SIG-M5 treated with dmso at 0.1 percent for 504 hours (cell line): ENCODE data around the gene CFB.
A peak's percentile ranks its signal among the peaks of the same experiment; 100 is the strongest.
"Not testable (repeated sequence)": the region's sequence is repeated elsewhere in the genome, so short reads cannot be mapped to it uniquely, and the experiment has no call there.

Experiments used
- DNase-seq: peaks from one replicate; lab custom pipeline; 2025; ENCODE audit not compliant: unreplicated experiment; lab: John Stamatoyannopoulos, UW

CFB gene

DNA sequence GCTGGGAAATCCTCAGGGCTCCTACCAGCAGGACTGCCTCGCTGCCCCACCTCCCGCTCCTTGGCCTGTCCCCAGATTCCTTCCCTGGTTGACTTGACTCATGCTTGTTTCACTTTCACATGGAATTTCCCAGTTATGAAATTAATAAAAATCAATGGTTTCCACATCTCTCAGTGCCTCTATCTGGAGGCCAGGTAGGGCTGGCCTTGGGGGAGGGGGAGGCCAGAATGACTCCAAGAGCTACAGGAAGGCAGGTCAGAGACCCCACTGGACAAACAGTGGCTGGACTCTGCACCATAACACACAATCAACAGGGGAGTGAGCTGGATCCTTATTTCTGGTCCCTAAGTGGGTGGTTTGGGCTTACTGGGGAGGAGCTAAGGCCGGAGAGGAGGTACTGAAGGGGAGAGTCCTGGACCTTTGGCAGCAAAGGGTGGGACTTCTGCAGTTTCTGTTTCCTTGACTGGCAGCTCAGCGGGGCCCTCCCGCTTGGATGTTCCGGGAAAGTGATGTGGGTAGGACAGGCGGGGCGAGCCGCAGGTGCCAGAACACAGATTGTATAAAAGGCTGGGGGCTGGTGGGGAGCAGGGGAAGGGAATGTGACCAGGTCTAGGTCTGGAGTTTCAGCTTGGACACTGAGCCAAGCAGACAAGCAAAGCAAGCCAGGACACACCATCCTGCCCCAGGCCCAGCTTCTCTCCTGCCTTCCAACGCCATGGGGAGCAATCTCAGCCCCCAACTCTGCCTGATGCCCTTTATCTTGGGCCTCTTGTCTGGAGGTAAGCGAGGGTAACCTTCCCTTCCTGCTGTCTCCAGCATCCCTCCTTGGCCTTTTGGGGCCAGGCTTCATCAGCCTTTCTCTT, at the start of gene CFB:
Gene CFB (plus strand): TSS at position 589 of the 863 bp plus-strand sequence. CDS start 127 bp downstream, at position 716.
- DNase-seq = no peak

- DNase-seq = no peak
Measured at GRCh38 chr6:31896493-31896855, 49.4 kb upstream of the CFB start.

DNA sequence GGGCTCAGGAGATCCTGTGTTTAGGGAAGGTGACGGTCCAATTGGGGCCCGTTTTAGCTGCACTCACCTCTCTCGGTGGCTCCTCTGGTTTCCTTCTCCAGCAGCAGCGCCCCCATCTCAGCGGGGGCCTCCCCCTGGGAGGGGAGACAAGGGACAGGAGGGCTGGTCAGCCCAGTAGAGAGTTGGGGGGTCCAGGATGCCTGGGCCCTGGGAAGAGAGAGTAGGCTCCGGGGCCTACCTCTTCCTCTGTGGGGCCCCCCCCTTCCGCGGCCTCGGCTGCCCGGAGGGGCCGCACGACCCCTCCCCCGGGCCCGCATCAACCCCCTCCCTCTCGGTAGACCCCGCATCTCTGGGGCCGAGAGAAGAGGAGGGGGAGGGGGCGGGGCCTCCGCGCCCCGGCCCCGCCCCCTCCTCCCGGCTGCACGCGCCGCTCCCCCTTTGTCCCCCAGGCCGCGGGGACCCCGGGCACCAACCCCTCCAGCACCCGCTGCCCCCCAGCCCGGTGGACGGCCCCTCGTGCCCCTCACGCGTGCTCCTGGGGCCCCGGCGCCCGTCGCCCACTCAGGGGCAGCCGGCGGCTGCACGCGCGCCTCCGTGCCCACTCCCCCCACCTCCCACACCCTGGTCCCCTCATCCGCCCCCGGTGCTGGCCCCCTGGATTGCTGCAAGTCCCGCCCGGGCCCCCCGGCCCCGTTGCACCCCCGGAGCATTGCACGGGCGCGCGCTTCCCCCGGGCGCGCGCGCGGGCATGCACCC, 48.9 kb upstream of the CFB start:
- DNase-seq = no peak

DNA sequence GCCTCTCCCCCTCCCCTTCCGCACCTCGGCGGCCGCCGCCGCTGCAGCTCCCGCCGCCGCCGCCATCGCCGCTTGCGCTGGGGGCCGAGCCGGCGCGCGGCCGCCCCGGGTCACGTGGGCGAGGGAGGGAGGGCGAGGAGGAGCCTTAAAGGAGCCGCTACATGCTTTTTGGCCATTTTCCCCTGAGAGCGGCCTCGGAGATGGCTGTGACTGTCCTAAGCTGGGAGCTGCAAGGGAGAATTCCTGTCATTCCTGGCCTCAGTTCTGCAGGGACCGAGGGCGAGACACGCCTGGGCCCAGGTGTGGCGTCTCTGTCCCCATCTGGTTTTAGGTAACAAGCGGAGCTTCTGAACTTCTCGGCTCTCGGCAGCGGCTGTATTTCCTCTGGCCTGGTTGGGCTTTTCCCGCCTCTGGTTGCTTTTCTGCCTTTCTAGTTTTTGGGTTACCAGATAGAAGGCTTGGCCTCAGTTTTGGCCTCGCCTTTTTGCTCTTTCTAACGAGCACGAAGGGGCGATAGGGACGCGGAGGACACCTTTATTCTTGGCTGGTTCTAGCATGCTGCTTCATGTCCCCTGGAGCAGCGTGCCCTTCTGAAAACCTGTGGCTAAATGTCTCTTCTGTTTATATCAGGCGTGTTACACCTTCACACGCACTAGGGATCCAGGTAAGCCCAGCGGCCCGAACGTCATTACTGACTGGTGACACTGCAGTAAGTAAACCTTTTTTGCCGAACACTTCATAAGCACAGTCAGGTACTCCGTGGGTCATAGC, 48.1 kb upstream of the CFB start, which contains the start of gene EHMT2:
Gene EHMT2 (minus strand): TSS at position 87 of the 771 bp plus-strand sequence. CDS start 21 bp downstream, at position 66.
- peak; percentile 68 for DNase-seq

GRCh38 chr6:31898383-31899011, 47.4 kb upstream of the CFB start:
- DNase-seq = peak; percentile 34

DNA sequence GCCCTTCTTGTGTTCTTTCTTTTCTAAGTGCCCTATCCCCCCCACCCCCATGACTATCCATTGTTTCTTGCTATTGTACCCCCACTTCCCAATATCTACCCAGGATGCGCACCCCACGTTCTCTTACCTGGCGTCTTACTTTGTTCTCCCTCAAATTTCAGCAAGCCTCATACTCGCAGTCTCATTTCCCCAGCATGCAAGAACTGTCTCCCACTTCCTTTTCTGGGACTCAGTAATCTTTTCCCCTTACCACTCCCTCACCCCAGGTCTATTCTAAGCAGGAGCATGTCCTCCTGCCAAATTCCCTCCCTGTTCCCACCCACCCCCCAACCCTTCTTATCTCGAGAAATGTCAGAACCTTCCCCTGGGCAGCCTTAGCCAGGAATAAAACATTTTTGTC, 46.7 kb upstream of the CFB start:
- peak; percentile 14 for DNase-seq

DNA sequence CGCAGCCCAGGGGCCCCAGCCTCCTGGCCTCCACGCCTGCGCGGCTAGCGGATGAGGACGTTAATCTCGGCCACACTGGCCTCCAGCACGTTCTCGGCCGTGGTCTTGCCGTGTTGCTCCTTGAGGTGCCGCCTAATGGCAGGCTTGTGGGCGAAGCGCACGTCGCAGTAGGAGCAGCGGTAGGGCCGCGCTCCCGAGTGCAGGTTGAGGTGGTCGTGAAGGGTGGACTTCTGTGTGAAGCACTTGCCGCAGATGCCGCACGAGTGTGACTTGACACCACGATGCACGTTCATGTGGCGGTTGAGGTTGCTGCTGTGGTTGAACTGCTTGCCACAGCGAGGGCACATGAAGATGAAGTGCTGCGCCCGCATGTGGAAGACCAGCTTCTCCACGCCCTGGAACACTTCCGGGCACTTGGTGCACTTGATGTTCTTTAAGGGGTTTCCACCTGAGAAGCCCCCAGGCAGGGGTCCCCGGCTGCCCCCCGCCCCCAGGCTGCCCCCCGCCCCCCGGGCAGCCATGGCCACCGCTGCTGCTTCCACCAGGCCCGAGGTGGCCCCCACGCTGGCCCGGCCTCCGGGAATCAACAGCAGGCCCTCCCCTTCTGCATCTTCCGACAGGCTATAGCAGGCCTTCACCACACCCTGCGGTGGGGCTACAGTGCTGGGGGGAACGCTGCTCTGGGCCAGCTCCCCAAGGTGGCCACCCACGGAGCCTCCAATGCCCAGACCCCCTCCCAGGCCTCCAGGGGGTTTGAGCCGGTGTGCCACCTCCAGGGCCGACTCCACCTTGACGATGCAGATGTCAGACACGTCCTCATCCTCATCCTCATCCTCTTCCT, 45.8 kb upstream of the CFB start:
- DNase-seq = no peak

GRCh38 chr6:31900917-31901414, 44.9 kb upstream of the CFB start:
- no peak for DNase-seq

DNA sequence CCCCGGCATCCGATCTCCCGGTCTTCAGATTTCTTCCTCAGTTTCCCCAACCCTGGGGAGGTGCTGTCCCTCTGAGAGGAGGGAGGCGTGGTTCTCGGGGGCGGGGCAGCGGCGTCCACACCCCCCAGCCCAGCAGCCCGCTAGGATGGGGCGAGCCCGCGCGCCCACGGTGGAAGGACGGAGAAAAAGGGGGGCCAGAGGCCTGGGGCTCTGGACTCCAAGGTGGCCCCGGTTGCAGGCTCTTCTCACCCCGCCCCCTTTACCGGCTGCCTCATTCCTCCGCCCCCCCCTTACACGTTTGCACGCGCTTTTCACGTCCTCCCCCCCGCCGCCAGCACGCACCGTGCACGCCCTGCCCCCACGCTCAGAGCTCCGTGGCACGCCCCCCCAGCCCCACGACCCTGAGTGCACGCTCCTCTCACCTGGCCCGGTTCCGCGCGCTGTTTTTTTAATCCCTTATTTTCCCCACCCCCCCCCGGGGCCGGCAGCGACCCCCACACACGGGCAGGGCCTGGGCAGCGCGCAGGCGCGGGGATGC, 44.4 kb upstream of the CFB start:
- peak; percentile 41 for DNase-seq

GRCh38 chr6:31901953-31902643, 43.8 kb upstream of the CFB start, which contains the start of gene ZBTB12:
Gene ZBTB12, minus strand, starts transcription at chr6:31902086. Its CDS starts 781 bp downstream, at chr6:31901305.
- peak; percentile 86 for DNase-seq

DNA sequence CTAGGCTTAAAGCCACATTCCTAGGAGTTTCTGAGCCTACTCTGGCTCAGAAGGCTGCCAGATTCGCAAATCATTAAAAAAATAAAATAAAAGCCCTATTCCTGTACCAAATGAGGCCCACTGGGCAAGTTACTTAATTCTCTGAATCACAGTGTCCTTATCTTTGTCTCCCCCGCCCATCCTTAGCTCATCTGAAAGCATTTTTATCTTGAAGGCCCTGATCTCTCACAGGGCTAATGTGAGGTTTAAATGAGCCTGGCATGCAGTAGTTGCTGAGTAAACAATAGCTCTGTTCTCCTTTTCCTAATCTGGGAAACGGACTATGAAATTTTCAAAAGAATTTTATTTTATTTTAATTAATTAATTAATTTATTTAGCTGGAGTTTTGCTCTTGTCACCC, 41.9 kb upstream of the CFB start:
- no peak for DNase-seq

GRCh38 chr6:31905041-31905440, 40.9 kb upstream of the CFB start:
- DNase-seq = no peak

DNA sequence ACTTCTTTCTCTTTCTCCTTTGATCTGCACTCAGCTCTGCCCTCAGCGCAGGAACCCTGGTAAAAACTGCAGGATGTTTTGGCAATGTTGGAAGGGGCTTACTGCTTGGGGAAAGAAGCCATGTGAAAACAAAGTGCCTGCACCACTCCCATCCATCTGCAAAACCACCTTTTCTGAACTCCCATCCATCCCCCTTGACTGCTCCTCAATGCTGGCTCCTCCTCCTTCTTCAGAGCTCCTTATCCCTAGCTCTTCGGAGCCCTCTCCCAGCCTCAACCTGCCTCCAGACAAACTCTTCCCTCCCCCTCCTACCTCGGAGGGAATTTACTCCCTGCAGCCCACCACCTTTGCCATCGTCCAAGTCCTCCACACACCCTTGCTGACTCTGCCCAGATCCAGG, 39.8 kb upstream of the CFB start:
- no peak for DNase-seq

DNA sequence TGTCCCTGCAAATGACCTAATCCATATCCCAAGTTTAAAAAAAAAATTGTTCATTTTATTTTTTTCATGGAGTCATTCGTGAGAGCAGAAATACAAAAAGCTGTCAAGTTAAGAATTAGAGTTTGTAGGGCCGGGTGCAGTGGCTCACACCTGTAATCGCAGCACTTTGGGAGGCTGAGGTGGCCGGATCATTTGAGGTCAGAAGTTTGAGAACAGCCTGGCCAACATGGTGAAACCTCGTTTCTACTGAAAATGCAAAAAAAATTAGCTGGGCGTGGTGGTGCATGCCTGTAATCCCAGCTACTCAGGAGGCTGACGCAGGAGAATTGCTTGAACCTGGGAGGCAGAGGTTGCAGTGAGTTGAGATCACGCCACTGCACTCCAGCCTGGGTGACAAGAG, 39.2 kb upstream of the CFB start:
- not testable (repeated sequence) for DNase-seq

- peak; percentile 85 for DNase-seq
Measured at GRCh38 chr6:31907158-31907813, 38.6 kb upstream of the CFB start.

GRCh38 chr6:31908255-31908654, 37.6 kb upstream of the CFB start:
- not testable (repeated sequence) for DNase-seq

DNA sequence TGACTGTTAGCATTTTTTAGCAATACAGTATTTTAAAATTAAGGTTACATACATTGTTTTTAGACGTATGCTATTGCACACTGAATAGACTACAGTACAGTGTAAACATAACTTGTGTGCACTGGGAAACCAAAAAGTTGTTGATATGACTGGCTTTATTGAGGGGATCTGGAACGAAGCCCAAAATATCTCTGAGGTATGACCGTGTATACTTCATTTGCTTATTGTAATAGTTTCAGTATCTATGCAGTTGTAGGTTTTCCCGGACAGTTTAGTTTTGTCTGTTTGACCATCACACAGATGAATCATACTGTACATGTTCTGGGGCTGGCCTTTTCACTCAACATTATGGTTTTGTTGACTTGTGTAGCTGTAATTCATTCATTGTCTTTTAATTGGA, 37.1 kb upstream of the CFB start:
- DNase-seq = no peak

DNA sequence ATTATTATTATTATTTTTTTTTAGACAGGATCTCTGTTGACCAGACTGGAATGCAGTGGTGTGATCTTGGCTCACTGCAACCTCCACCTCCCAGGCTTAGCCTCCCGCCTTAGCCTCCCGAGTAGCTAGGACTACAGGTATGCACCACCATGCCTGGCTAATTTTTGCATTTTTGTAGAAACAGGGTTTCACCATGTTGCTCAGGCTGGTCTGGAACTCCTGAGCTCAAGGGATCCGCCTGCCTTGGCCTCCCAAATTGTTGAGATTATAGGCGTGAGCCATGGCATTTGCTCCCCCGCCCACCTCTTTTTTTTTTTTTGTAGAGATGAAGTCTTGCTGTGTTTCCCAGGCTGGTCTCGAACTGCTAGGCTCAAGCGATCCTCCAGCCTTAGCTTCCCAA, 36.6 kb upstream of the CFB start:
- not testable (repeated sequence) for DNase-seq
